Stimulated activated CD8-positive, alpha-beta memory T cell treated with anti-CD3 and anti-CD28 coated beads, Interleukin-15, amount 100 ng/mL, for 48 hours (primary cell): ENCODE measurements around the gene QKI.

ENCODE experiments used
- DNase-seq, 2 donors: peaks; one replicate each; pipeline ENCODE4 v3.0.0-alpha.2; 2020; ENCODE audit warnings: low read depth in 2 of 2

Gene QKI

DNA sequence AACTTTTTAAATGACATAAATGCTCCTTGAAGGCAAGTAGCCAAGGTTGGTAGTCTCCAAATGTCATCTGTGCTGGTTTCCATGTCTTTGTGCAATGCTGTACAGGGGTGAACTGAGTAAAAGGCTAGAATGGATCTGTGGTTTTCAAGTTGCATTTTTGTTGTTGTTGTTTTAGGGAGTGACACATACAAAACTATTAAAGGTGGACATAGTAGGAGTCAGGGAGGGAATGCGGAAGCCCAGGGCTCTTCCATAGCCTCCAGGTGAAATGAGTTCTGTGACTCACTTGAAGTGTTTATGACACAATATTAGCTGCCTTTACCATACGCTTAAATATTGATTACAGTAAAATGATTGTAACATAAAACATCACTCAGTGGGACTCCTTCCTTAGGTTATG, 22.5 kb upstream of the QKI start:
- DNase-seq: no peak

DNA sequence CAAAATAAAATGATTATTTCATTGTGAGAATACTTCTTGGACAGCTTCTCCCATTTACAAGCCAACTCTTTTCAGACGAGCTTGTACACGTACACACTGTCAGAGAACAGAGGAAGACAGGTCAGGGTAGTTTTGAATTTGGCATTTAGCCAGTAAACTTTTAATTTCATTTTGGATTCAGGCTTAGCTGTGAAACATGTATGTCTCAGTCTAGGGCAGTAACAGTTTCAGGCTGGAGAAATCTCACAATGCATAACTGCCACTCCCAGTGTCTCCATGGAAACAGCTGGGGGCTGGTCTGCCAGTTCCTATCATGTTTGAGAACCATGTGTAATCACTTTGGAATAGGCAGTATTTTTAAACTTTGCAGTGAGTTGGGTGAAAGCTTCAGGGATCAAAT, 22.0 kb upstream of the QKI start:
- DNase-seq: no peak

DNA sequence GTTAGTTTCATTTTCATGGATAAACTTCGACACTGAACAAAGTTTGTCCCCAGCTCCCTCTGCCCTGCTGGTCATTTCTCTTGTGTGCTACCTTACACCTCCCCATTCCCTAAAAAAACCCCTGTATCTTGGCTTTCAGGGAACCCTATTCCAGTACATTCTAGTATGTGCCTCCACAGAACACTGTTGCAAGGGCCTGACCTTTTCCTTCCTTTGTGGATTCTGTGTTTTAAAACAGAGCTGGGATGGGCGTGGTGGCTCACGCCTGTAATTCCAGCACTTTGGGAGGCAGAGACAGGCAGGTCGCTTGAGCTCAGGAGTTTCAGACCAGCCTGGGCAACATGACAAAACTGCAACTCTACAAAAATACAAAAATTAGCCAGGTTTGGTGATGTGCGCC, 20.6 kb upstream of the QKI start:
- no peak for DNase-seq

DNA sequence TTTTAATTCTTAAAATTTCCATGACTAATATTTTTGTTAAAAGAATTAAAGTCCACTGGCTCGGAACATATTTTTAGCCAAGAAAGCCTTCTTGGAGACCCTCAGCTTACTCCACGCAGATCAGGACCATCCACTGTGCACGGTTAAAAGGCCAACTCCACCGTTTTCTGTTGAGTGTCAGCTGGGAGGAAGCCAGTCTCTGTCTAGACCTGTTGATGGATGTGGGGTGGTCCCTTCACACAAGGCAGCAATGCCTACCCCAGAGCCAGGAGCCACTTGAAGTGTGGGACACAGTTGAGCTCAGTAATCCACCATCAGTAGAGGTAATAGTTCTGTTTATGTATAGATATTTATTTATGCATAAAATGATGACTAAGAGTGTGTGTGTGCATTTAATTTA, 19.9 kb upstream of the QKI start:
- no peak for DNase-seq

DNA sequence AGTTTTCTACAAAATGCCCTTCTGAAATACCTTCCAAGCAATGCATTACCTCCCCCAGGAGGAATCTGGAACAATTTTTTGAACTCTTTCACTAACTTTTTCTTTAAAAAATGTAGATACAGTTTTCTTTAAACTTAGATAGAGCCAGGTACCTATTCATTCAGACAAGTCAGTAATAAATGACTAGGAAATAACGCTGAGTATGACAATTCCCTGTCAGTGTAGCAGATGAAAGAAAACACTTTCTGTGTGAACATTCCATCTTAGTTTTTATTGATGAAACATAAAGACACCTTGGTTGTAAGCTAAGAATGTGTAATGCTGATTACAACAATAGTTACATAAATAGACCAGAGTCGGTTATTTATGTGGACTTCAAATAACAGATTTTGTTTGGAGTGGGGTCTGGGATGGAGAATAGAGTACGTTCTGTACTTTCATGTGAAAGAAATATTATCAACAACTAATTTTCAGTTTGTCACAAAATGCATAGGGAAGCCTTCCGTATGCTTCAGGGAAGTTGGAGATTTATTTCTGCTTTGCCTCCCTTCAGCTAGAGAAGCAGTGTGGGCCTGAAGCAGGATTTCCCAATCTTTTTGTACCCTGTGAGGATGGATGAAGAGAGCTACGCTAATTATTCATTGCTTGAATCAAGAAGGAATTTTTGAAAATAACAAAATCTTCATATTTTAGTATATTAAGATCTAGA, 19.2 kb upstream of the QKI start:
- DNase-seq: no peak

DNA sequence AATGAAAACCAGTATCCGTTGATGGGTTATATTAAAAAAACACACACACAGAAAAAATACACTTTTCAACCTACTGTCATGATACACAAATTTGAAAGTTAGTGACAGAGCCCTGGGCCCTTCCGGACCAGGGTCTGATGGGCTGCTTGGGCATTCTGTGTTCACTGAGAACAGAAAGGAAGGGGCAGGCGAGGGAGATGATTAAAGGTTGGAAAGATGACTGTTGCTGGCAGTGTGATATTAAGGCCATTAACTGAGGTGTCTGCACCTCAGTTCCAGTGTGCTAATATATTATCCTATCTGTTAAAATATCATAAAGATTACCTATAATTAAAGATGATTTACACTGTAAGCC, 18.7 kb upstream of the QKI start:
- no peak for DNase-seq

DNA sequence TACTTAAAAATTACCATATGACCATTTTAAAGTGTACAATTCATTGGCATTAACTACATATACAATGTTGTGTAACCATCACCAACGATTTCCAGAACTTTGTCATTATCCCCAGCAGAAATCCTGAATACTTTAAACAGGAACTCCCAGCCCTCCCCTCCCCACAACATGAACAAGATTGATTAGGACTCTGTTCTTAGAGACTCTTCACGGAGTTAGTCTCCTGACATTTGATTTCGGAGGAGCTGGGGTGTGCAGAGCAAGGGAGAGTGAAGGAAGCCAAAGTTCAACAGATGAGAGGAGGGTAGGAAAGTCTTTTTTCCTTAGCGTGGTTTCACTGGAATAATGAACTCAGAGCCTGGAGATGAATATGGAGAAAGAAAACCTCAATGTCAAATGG, 17.2 kb upstream of the QKI start:
- no peak for DNase-seq

DNA sequence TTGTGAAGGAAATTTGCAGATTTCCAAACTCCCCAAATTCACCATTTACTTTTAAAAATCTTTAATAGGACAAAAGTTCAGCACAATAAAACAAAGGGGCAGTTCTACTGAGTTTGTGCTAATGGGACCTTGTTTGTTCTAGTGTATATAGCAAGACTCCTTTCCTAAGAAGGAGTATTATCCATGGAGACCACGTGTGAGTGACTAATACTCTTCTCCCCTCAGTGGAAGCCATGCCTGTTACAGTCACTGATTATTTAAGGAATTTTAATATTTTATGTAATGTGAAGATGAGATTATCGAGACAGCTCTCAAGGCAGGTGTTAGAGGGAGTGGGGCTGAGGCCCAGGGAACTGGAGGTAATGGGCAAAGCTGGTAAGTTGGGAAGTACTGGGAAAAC, 16.4 kb upstream of the QKI start:
- no peak for DNase-seq

DNA sequence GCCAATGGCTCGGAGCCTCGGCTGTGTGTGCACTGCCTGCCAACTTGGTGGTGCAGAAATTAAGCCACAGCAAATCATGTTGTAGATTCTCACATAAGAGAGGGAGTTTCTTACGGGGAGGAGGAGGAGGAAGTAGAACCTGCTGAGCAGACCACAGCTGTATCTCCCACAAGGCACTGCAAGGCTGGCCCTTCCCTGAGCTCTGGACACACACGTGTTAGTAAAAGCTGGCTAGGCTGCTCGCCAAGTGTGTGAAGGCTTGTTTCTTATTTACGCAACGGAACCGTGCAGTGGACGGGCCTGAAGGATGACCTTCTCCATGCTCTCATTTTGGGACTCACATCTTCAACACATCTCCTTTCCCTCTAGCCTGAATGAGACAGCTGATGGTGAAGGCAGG, 15.7 kb upstream of the QKI start:
- no peak for DNase-seq

DNA sequence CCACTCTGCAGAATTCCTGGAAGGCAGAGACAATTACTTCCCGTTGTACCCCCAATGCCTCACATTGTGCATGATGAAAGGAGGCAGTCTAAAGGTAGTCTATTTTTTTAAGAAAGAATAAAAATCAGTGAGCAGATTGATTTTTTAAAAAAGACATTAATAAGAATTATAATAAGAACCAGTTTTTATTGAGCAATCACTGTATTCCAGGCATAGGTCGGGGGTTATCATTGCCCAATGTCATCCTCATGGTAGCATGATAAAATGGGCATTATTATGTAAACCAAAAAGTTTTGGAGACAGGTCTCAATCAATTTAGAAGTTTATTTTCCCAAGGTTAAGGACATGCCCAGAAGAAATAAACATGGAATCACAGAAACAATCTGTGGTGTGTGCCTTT, 14.0 kb upstream of the QKI start:
- DNase-seq: no peak

DNA sequence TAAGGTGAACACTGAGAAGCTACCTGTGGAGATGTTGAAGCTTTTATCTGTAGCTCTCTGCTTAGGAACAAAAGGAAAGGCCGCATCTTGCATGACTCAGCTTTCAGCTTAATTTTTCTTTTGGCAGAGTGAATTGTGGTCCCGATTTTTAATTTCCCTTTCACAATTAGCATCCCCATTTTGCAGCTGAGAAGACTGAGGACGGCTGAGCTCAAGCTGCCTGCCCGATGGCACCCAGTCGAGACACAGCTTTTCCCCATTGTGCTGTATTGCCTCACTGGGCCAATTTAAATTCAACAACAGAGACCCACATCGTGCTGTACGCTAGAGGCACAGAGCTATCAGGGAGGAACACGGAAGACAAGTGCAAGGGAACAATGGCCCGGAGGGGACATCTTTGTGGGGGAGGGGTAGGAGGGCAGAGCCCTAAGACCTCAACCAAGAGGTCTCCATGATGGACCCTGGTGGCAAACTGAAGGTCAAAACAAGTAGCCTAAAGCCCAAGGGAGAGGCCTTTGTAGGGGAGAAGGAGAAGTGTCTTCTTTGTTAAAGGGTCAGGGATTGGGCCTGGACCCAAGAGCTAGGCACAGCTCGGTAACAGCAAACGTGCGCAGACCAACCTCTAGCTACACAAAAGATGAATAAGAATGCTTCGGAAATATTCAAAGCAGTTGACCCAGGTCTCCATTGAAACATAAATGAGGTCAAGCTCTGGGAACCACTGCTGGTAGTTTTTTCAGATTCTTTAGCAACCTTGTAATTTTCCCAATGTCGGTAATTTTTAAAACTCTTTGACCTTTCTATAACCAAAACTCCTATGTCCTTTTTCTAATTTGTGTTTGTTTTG, 13.3 kb upstream of the QKI start:
- DNase-seq: no peak

DNA sequence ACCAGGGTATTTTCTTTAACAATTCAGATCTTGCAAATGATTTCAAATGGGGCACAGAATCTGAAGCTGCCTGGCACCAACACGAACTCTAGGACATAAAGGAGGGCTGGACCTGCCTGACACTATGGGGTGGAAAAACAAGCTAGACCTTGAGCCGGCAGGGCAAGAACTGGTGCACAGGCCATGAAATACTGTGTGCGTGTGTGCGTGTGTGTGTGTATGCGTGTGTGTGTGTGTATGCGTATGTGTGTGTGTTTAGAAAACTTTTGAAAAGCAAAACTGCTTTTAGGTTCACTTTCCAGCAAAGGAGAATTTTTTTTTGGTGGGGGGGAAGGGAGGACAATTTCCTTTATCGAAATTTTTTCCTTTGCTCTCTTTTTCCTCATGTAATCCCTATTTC, 11.9 kb upstream of the QKI start:
- no peak for DNase-seq

DNA sequence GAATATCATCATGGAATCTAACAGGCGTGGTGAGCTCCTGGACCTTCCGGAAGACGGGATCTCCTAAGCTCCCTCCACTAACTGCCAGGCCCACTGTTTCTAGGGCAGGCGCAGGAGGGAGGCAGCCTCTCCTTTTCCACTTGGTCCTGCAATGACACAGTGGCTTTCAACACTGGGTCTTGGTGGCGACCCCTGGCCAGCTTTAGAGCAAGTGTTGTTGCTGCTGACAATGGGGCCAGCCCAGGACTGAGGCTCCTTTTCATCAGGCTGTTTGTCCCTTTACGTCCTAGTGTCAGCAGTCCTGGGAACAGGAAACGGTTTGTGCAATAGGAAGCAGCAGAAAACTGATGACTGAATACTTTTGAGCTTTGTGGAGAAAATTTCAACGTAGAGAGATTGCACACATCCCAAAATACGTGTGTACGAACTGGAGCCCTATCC, 9.7 kb upstream of the QKI start:
- no peak for DNase-seq

DNA sequence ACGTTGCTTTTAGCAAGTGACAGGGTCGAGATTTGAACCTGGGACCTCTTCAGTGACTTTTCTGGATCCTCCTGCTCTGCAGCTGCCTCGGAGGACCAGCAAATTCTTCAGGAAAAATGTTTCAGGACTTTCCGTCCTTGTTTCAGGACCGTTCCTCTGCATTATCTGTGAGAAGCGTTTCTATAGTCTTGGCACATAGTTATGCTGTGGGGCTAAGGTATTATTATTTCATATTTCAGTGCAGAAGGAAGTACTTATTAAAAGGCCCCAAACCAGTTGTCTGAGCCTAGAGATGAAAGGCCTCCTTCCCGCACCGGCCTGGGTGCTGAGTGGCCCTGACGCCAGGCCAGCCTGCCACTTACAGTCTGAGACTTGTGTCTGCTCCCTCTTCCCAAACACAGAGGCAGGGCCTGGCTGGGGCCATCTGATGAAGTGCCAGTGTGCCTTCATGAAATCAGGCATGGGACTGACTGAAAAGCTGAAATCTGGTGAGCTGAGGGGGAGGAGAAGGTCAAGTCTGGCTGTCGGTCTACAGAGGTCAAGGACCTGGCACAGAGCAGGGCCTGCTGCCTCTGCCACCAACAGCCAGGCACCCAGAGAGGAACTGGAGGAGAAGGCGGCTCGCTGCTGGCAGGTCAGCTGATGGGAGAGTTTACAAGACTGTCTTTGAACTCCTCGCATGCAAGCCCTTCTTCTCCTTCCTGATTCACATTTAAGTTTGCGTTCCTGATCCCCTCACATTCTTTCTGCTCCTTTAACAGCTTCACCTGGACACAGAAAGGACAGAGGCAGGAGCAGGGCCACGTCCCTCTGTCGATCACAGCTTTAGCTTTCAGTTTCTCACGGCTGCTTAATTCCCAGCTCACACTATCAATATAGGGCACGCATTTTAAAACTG, 8.9 kb upstream of the QKI start:
- no peak for DNase-seq

DNA sequence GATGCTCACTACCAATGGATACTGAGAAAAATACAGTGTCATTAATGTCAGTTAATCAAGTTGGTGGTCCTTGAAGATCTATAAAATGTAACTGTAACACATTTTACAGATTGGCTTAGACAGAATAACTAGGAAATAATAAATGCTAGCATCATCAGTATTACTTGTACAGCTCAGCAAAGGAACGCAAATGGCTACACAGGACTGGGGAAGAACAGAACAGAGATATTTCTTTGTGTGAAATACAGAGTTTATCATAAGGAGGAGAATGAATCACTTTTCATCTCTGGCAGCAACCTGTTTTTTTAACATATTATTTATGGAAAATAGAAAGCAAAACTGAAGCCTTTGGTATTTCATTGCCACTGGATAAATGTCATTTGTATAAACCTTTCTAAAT, 8.2 kb upstream of the QKI start:
- no peak for DNase-seq

DNA sequence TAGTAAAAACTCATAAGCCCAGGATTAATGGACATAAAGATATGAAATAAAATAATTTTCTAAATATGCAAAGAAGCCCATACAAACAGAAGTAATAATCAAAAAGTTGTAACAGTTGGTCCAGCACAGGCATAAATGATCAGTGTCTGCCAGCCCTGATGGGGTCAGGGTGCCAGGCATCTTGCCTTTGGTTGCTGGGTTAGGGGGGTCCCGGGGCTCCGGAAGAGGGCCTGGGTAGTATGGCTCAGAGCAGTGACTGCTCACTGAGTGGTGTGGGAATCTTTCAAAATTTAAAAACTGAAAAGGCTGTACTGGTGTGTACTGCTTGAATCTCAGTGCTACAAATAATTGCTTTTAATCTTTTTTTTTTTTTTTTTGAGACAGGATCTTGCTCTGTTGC, 7.7 kb upstream of the QKI start:
- no peak for DNase-seq

DNA sequence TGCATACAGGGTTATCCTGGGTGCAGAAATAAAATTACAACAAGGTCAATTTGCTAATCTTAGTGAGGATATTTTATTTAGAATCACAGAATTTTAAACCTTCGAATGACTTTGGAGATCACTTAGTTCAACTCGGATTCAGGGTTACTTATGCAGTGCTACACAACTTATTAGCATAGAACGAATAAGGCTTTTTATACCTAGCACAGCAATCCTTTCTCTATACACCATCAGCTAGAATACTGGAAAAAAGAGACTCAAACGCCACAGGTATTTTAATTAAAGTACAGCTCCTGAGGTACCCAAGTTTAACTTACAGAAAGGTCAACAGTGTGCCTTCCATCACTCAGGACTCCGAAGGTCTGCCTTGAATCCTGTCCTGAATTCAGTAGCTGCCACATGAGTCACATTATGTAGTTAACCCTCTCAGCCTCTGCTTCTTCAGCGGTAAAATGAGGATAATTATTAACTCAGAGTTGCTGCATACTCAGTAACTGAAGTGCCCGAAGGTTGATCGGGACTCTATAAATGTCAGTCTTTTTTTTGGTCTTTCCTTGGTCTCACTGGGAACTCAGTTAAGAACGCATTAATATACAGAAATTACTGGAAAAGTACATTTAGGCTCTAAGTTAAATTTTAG, 6.0 kb upstream of the QKI start:
- DNase-seq: no peak

DNA sequence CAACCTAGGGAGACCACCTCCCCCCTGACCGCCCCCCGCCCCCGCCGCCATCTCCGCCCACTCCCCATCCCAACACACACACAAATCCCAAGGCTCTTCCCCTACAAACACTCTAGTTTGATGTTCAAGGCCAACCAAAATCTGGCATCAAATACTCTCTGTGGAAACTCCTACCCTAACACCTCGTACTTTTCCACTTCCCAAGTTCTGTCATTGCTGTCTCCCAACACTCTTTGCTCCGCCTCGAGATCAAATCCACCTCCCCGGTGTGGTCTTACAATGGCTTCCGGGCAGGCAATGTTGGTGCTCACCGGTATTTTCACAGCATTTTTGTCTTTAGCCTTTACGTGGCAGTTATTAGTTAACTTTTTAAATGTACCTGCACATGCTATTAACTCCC, 4.8 kb upstream of the QKI start:
- no peak for DNase-seq

DNA sequence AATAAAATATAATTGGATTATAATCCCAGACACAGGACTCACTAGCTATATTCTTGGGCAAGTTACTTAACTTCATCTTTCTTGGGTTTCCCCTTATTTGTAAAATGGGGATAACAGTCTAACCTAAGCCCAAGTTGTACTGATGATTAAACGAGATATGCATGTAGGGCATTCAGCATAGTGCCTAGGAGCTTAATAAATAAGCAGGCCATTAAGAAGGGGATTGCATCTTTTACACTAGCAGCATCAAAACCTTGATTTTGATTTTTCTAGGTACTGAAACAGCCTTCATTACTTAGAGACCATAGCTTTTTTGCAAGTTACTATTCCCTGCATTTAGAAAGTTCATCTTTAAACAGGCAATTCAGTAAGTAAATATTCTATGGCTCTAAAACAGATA, 2.2 kb upstream of the QKI start:
- no peak for DNase-seq

DNA sequence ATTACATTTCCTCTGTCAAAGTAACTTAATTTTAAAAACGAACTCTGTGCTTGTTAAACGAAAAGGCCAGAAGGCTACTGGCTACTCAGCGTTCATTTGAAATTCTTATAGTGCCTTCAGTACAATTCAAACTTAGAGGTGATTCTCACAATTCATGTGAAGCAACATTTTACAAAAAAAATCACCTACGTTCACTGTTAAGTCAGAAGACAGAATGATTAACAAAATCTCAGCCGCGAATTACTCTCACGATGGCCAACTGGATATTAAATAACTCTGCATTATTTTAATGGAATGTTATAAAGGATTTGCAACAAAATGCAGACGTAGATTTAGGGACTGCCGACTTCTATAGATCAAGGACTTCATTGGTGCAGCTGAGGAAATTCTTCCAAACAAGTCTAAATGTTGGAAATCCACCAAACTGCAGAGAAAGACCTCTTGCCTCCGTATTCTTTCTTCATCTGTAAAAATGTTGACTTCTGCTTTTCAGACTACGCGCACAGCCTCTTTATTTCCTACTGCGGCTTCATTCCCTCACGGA, 1.6 kb upstream of the QKI start:
- no peak for DNase-seq

DNA sequence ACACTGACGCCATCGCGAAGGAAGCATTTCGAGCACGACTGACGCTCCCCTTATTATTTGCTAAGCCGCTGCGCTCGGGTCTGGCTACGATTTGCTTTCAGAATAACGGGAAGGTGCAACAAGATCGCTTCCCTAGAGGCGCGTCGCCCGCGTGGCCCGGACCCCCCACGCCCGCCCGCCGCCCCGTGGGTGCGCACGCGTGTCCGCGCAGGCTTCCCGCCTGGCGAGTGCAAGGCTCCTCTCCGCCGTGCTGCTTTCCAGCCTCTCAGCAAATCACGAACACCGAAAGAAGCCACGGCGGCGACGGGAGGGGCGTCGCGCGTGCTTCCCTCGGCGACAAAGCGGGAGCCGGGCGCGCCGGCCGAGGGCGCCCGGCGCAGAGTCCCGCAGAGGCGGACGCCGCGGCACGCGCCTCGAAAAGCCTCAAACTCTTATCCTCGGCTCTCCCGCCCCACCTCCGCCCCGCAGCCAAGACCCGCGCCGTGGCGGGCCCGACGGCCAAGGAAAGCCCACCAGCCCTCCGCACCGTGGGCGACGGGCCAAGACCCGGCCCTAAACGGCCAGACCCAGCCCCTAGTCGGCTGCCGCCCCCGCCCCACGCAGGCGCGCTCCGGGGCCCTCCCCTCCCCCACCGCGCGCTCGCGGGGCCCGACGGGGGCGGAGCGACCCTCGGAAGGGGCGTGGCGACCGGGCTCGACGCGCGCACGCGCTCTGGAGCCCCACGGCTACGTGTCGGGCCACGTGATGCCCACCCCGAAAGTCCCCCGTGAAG, 987 bp upstream of the QKI start:
- DNase-seq: peak; percentile 78 to 79
